Adrenal gland (tissue), 12 donors: ENCODE measurements around the gene GSAP. TPM values are rescaled to one million over a fixed set of nuclear protein-coding genes. Genes with fewer than 3 reads are reported as not detected.

Experiments used
- DNase-seq, 7 donors: peaks; one replicate each; pipeline ENCODE4 v3.0.0-alpha.2; 2019 to 2020
- H3K27ac ChIP-seq, 5 donors: fragments of 200-600 bp; sonication (generic) in 4 of 5; 1 replicate in 3 of 5; 2 replicates in 2 of 5; pipeline versions ENCODE4 v1.5.1 to v1.8.0; 2016 to 2020; ENCODE audit warnings: mild to moderate bottlenecking in 1 of 5
- H3K27me3 ChIP-seq: fragments of 200-600 bp; 2 replicates; pipeline ENCODE4 v1.8.0; 2021
- H3K36me3 ChIP-seq, 2 donors: fragments of 200-600 bp; replicated peaks in 1 of 2; 1 replicate in 1 of 2; 2 replicates in 1 of 2; pipeline versions ENCODE4 v1.5.1 to v1.8.0; 2018 to 2022
- H3K4me1 ChIP-seq, 2 donors: fragments of 200-600 bp; replicated peaks in 1 of 2; 1 replicate in 1 of 2; 2 replicates in 1 of 2; pipeline versions ENCODE4 v1.5.1 to v1.8.0; 2018 to 2021
- H3K4me3 ChIP-seq, 4 donors: fragments of 200-600 bp; sonication (generic) in 3 of 4; one replicate each; pipeline ENCODE4 v1.5.1; 2016 to 2018
- H3K9me3 ChIP-seq, 3 donors: fragments of 200-600 bp; sonication (generic) in 1 of 3; replicated peaks in 1 of 3; 1 replicate in 2 of 3; 2 replicates in 1 of 3; pipeline versions ENCODE4 v1.5.1 to v1.8.0; 2016 to 2021
- POLR2A ChIP-seq, 2 donors: fragments of 450-650 bp; IDR thresholded peaks; one replicate each; pipeline ENCODE4 v1.6.1; 2017; ENCODE audit warnings: antibody characterized with exemption in 2 of 2, mild to moderate bottlenecking in 2 of 2, moderate library complexity in 1 of 2
- WGBS, 4 donors: extraction: QIAGEN DNeasy Blood & Tissue Kit in 2 of 4; methylation state at CpG; one replicate each; pipeline versions ENCODE4 v1.1.5 to v1.1.7; 2013 to 2017; 5-methylcytosine and 5-hydroxymethylcytosine counted together
- intact Hi-C, 2 donors: fragments of 100-400 bp; cut with DNase I; formaldehyde crosslinking; loops; one replicate each; pipeline versions ENCODE4 v1.14.1 to v1.15.0; 2022 to 2023
- polyA plus RNA-seq, 3 donors: library from polyadenylated mRNA; stranded (reverse); fragments of 200-250 nt in 2 of 3; fragments of 350-450 nt in 1 of 3; fragmentation: Illumina TruSeq in 1 of 3; extraction: RNeasy Lipid Tissue Mini Kit (QIAGEN cat#74804) in 1 of 3; gene quantifications; one replicate each; pipeline ENCODE4 v1.2.3, GENCODE V29; 2013 to 2014
- total RNA-seq, 9 donors: library from RNA; depleted of rRNA in 4 of 9; stranded (reverse); fragments of >200 nt in 4 of 9; fragments of 120-200 nt in 1 of 9; fragmentation: NEBNext Ultra II Directional in 1 of 9; extraction: Animal tissue kit (Norgen Biotek cat#: 25700) in 1 of 9; gene quantifications; one replicate each; pipeline versions ENCODE4 v1.1.0 to v1.2.4, GENCODE V29; 2013 to 2023
- TF ChIP-seq, protein P1 (sequence below), 6 experiments: fragments of 450-650 bp in 4 of 6; fragments of 200-600 bp in 2 of 6; sonication (generic) in 1 of 6; IDR thresholded peaks; 1 replicate in 5 of 6; 2 replicates in 1 of 6; pipeline versions ENCODE4 v1.5.1 to v1.8.0; 2016 to 2021; ENCODE audit warnings: antibody characterized with exemption in 6 of 6, mild to moderate bottlenecking in 2 of 6, moderate library complexity in 1 of 6
- donor health status: healthy with polysubstance abuse.
- donor health status: Bipolar disorder and iron deficiency.
- donor health status: DM: yes; HTN: yes; CAD: no.
- donor health status: DM: no; HTN: no; CAD: no.
- donor health status: DM: no; HTN: no; CAD: no.
- donor health status: DM: yes; HTN: yes; CAD: no.

The GSAP gene
- total and polyA plus RNA-seq, 12 donors = 10.3 to 56.1 (median 18.5) TPM

GRCh38 chr7:77388055-77388641 is 28.0 kb downstream of the GSAP start:
- Histone ChIP-seq H3K27me3 (no peaks in the 10 kb centered on the region), H3K9me3 (no peaks in the 10 kb centered on the region), H3K4me3 (no peak overlapping the region), H3K4me1 (peaks cover 0 to 10% of the 10 kb centered on the region in 2 donors), H3K27ac (no peak overlapping the region), H3K36me3 (peaks cover 0 to 10% of the 10 kb centered on the region in 2 donors)
- WGBS, 4 donors = 37 to 48% (median 48%) methylated on average over 5 of the region's 5 CpGs
- intact Hi-C loops = no loop called here
- no peak for DNase-seq
- TF ChIP-seq, protein P1, sequence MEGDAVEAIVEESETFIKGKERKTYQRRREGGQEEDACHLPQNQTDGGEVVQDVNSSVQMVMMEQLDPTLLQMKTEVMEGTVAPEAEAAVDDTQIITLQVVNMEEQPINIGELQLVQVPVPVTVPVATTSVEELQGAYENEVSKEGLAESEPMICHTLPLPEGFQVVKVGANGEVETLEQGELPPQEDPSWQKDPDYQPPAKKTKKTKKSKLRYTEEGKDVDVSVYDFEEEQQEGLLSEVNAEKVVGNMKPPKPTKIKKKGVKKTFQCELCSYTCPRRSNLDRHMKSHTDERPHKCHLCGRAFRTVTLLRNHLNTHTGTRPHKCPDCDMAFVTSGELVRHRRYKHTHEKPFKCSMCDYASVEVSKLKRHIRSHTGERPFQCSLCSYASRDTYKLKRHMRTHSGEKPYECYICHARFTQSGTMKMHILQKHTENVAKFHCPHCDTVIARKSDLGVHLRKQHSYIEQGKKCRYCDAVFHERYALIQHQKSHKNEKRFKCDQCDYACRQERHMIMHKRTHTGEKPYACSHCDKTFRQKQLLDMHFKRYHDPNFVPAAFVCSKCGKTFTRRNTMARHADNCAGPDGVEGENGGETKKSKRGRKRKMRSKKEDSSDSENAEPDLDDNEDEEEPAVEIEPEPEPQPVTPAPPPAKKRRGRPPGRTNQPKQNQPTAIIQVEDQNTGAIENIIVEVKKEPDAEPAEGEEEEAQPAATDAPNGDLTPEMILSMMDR (IDR thresholded peaks at IDR 0.05) = no peak
- no peak for TF ChIP-seq POLR2A (IDR thresholded peaks at IDR 0.05)

DNA sequence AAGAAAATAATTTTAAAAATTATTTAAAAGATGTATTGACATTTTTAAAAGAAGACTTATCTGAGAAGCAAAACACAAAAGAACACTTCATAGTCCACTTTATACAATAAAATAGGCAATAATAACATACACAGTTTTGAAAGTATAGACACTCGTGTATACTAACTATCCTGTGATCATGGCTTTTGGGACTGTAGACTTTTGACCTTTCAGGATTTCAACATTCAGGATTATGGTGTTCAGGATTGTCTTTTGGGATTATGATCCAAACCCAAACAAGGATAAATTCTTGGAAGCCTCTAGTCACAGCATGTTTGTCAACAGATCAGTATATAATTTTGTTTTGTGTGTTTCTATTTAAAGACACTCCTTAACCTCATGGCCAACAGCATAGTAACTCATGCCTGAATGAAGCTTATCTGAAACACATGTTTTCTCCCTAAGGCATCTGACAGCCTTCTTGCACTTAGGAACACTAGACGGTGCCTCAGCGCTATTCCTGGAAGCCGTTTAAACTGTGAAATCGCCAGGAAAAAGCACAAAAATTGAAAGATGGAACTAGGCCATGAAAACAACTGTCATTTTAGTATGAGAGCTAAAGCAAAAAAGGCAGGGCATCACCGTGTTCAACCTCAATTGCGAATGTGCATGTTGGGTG is 29.9 kb downstream of the GSAP start:
- Histone ChIP-seq H3K27me3 (no peaks in the 10 kb centered on the region), H3K9me3 (no peaks in the 10 kb centered on the region), H3K4me1 (peaks cover 0 to 10% of the 10 kb centered on the region in 2 donors), H3K36me3 (peaks cover 0 to 10% of the 10 kb centered on the region in 2 donors), H3K4me3 (no peak overlapping the region), H3K27ac (no peak overlapping the region)
- DNase-seq = no peak
- 80 to 89% (median 82%) methylated on average over 7 of the region's 7 CpGs for WGBS, 4 donors
- intact Hi-C loops = no loop called here
- TF ChIP-seq, protein P1 (IDR thresholded peaks at IDR 0.05) = no peak
- no peak for TF ChIP-seq POLR2A (IDR thresholded peaks at IDR 0.05)

DNA sequence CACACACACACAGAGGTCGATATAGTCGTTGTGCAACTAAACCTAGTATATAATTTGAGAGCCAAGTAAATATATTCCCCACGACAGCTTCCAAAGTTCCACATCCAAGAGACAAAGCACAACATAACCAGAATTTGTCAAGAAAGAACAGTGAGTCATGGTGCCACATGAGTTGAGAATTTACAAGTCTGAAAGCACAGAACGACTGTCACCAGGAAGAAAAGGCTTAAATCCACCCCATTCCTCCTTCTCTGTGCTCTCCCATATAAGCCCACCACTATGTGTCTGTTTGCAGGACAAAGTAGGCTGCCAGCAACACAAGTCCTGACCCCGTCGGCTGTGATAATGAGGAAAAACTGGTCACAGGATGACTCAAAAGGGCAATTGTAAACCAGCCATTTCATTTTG is 32.8 kb downstream of the GSAP start:
- peaks cover 0 to 10% of the 10 kb centered on the region in 2 donors for H3K36me3 ChIP-seq
- no peak overlapping the region for H3K27ac ChIP-seq
- WGBS, 4 donors = 82 to 87% (median 83%) methylated on average over 6 of the region's 6 CpGs
- no peaks in the 10 kb centered on the region for H3K9me3 ChIP-seq
- DNase-seq = no peak
- H3K4me3 ChIP-seq = no peak overlapping the region
- intact Hi-C loops = no loop called here
- peaks cover 0 to 6% of the 10 kb centered on the region in 2 donors for H3K4me1 ChIP-seq
- no peaks in the 10 kb centered on the region for H3K27me3 ChIP-seq
- no peak for TF ChIP-seq POLR2A (IDR thresholded peaks at IDR 0.05)
- TF ChIP-seq, protein P1 (IDR thresholded peaks at IDR 0.05) = no peak

DNA sequence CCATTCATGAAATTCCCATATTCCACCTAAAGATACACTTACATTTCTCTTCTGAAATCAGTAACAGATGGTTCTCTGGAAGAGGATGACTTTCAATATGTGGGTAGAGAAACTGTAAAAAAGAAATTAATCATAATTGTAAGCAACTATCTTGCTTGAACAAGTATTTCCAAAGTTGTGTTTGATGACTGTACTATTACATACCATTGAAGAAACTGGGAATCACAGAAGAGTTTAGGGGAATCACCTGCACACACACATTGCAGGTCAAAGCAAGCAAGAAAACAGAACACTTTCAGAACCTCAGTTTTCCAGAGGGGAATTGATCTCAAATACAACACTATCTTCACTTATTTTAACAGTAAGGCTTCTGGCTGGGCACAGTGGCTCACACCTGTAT is 33.6 kb downstream of the GSAP start:
- H3K36me3 ChIP-seq = peaks cover 0 to 10% of the 10 kb centered on the region in 2 donors
- no peak overlapping the region for H3K4me3 ChIP-seq
- no peaks in the 10 kb centered on the region for H3K4me1 ChIP-seq
- TF ChIP-seq, protein P1 (IDR thresholded peaks at IDR 0.05) = no peak
- TF ChIP-seq POLR2A (IDR thresholded peaks at IDR 0.05) = no peak
- no peak for DNase-seq
- H3K27ac ChIP-seq = no peak overlapping the region
- H3K9me3 ChIP-seq = no peaks in the 10 kb centered on the region
- no peaks in the 10 kb centered on the region for H3K27me3 ChIP-seq
- intact Hi-C loops = no loop called here
